Immature natural killer cell (primary cell): Measurements from ENCODE around the gene AFAP1L1. TPM values are rescaled to one million over a fixed set of nuclear protein-coding genes. Genes with fewer than 3 reads are reported as not detected.

Experiments used
- DNase-seq, 3 donors: peaks; one replicate each; pipeline ENCODE4 v3.0.0; 2022; ENCODE audit warnings: mixed read lengths in 1 of 3
- H3K27ac Mint-ChIP-seq, 6 donors: one replicate each; pipeline ENCODE4 v1.8.0; 2020; ENCODE audit warnings: mixed read lengths in 6 of 6, mild to moderate bottlenecking in 5 of 6, inconsistent platforms in 4 of 6, moderate library complexity in 3 of 6
- H3K27me3 Mint-ChIP-seq, 3 donors: one replicate each; pipeline ENCODE4 v1.8.0; 2020 to 2021; ENCODE audit warnings: low read depth in 3 of 3, mild to moderate bottlenecking in 3 of 3, mixed read lengths in 3 of 3, moderate library complexity in 3 of 3, inconsistent platforms in 1 of 3
- H3K36me3 Mint-ChIP-seq, 3 donors: one replicate each; pipeline ENCODE4 v1.8.0; 2020; ENCODE audit warnings: mixed read lengths in 3 of 3, inconsistent platforms in 2 of 3, mild to moderate bottlenecking in 2 of 3
- H3K4me1 Mint-ChIP-seq, 2 donors: one replicate each; pipeline ENCODE4 v1.8.0; 2020; ENCODE audit warnings: inconsistent platforms in 2 of 2, mild to moderate bottlenecking in 2 of 2, mixed read lengths in 2 of 2, moderate library complexity in 1 of 2
- H3K4me3 Mint-ChIP-seq, 5 donors: one replicate each; pipeline ENCODE4 v1.8.0; 2020; ENCODE audit warnings: mild to moderate bottlenecking in 5 of 5, mixed read lengths in 5 of 5, inconsistent platforms in 3 of 5, moderate library complexity in 3 of 5
- H3K9me3 Mint-ChIP-seq, 6 donors: one replicate each; pipeline ENCODE4 v1.8.0; 2020; ENCODE audit warnings: mild to moderate bottlenecking in 6 of 6, mixed read lengths in 6 of 6, inconsistent platforms in 4 of 6, moderate library complexity in 3 of 6
- polyA plus RNA-seq, 3 donors: library from polyadenylated mRNA; unstranded; fragments of 300-500 nt; fragmentation: Illumina TruSeq; gene quantifications; one replicate each; pipeline ENCODE4 v1.2.3, GENCODE V29; 2021

Gene AFAP1L1
- polyA plus RNA-seq, 3 donors from 2014 or later: 0.28 to 0.83 TPM; not detected in 1

DNA sequence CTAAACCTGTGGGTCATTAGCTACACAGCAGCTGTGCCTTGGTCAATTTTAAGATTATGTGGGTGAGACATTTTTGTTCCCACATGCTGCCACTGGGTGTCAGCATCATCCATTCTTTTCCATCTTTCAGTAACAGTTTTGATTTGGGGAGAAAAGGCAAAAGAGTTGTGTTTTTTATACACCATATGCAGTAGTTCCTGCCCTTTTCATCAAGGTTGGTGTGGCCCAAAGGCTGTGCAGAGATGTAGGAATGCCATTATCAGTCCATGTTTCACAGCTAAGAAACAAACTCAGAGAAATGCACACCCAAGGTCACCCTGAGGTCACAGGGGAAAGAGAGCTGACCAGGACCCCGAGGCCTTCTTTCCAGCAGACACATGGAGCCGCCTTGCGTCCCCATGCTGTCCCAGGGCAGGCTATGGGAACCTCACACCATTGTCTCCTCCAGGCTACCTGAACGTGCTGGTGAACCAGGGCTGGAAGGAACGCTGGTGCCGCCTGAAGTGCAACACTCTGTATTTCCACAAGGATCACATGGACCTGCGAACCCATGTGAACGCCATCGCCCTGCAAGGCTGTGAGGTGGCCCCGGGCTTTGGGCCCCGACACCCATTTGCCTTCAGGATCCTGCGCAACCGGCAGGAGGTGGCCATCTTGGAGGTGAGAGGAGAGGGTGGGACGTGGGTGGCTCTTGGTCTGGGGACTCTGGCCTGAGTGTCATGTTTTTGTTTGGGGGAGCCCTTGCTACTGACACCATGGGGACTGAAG, 45.8 kb downstream of the AFAP1L1 start:
- Mint-ChIP-seq H3K9me3 (no peaks in the 10 kb centered on the region), H3K4me1 (no peaks in the 10 kb centered on the region), H3K36me3 (no peaks in the 10 kb centered on the region), H3K27me3 (peaks cover 0 to 3% (median 1%) of the 10 kb centered on the region in 3 donors), H3K4me3 (no peak overlapping the region), H3K27ac (no peak overlapping the region)
- peak; percentile 34 to 44 (median 38) for DNase-seq

DNA sequence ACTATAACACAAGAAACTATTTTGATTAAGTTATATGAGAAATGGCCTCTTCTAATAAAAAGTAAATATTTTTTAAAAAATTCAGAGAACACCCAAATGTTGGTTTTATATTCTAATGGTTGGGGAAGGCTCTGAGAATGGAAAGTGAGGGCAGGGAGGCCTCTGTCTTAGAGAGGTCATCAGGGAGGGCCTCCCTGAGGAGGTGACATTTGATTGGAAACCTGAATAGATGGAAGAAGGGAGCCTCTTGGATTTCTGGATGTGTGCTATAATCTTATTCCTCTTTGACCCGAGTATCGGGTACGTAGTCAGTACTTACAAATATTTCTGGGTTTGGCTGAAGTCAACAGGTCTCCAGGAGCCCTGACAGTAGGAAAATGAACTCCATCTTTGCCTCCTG, 47.5 kb downstream of the AFAP1L1 start:
- H3K4me3 Mint-ChIP-seq: no peak overlapping the region
- H3K9me3 Mint-ChIP-seq: no peaks in the 10 kb centered on the region
- H3K27me3 Mint-ChIP-seq: peaks cover 0 to 2% (median 0%) of the 10 kb centered on the region in 3 donors
- no peaks in the 10 kb centered on the region for H3K4me1 Mint-ChIP-seq
- no peak overlapping the region for H3K27ac Mint-ChIP-seq
- H3K36me3 Mint-ChIP-seq: no peaks in the 10 kb centered on the region
- DNase-seq: no peak

DNA sequence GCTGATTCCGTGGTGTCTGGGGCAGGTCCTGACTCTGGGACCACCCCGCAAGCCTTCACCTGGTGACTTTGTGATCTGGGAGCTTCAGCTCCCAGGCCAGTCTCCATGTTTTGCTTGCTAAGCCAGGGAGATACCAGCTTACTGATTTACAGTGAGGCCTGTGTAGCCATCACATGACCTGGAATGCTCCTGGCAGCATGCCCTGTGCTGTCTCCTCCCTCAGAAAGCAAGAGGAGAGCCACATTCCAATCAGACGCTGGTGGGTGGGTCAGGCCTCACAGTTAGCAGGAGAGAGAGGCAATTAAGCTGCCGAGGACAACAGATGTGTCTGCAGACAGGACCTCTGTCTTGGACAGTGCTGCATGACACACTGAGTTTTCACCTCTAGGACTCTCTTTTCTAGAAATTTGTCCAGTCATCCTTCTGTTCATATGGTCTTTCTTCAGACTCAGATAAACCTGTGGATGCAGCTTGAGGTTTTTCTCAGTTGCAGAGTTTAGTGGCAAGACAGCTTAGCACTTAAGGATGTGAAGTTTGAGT, 49.2 kb downstream of the AFAP1L1 start:
- Mint-ChIP-seq H3K27me3 (peaks cover 0 to 2% (median 0%) of the 10 kb centered on the region in 3 donors), H3K4me3 (no peak overlapping the region), H3K36me3 (no peaks in the 10 kb centered on the region), H3K27ac (no peak overlapping the region), H3K4me1 (no peaks in the 10 kb centered on the region), H3K9me3 (no peaks in the 10 kb centered on the region)
- no peak for DNase-seq

DNA sequence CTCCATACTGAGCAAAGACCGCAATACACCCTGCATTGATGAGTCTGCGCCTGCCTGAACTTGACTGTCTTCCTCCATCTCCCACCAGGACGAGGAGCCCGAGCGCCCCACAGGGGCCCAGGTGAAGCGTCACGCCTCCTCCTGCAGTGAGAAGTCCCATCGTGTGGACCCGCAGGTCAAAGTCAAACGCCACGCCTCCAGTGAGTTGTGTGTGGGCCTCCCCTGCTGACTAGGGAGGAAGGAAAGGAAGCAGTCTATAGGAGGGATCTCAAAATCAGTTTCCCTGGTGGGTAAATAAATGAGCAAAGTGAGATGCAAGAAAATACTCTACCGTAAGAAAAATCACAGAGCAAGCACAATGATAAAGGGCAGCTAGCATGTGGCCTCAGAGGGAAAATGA, 50.9 kb downstream of the AFAP1L1 start:
- no peaks in the 10 kb centered on the region for H3K36me3 Mint-ChIP-seq
- no peak overlapping the region for H3K4me3 Mint-ChIP-seq
- no peak for DNase-seq
- no peak overlapping the region for H3K27ac Mint-ChIP-seq
- H3K9me3 Mint-ChIP-seq: no peaks in the 10 kb centered on the region
- peaks cover 0 to 2% (median 0%) of the 10 kb centered on the region in 3 donors for H3K27me3 Mint-ChIP-seq
- no peaks in the 10 kb centered on the region for H3K4me1 Mint-ChIP-seq

DNA sequence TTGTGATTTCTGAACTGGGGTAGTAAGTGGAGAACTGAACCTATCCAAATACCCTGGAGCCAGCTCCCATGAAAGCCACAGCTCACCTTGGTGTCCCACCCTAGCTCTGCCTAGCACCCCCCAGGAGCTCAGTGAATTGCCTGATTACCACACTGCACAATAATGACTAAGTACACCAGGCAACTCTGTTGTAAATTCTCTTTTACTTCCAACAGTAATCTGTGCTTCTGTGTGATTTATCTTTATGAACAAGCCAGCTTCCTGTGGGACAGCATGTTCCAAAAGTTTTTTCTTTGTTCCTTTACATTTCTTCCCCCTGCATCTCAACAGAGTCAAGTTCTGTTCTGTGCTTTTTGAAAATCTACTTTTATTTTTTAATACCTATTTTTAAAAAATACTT, 51.6 kb downstream of the AFAP1L1 start:
- no peak for DNase-seq
- no peaks in the 10 kb centered on the region for H3K36me3 Mint-ChIP-seq
- no peak overlapping the region for H3K4me3 Mint-ChIP-seq
- H3K9me3 Mint-ChIP-seq: no peaks in the 10 kb centered on the region
- no peak overlapping the region for H3K27ac Mint-ChIP-seq
- H3K4me1 Mint-ChIP-seq: no peaks in the 10 kb centered on the region
- peaks cover 0 to 2% (median 0%) of the 10 kb centered on the region in 3 donors for H3K27me3 Mint-ChIP-seq

DNA sequence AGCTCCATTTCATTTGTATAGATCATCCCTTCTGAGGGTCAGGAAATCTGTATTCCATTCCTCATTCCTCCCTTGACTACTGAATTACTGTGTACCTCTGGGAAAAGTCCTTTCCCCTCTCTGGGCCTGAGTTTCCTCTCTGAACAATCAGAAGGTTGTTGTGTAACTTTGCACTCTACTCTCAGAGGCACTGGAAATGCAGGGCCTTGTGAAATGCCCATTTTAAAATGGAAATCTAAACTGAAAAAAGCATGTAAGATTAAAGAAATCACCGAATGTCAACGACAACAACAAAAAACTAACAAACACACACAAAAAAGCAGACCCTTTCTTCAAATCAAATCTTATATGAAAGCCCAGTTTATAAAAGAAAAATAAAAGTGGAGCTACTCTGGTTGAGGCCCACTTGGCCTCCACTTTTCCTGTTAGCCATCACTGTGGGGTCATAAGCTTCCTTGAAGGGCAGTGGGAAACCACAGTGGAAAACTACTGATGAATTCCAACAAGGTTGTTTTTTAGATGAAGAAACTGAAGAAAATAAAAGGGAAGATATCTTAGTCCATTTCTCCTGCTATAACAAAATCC, 52.1 kb downstream of the AFAP1L1 start:
- Mint-ChIP-seq H3K4me3 (no peak overlapping the region), H3K27ac (no peak overlapping the region)

DNA sequence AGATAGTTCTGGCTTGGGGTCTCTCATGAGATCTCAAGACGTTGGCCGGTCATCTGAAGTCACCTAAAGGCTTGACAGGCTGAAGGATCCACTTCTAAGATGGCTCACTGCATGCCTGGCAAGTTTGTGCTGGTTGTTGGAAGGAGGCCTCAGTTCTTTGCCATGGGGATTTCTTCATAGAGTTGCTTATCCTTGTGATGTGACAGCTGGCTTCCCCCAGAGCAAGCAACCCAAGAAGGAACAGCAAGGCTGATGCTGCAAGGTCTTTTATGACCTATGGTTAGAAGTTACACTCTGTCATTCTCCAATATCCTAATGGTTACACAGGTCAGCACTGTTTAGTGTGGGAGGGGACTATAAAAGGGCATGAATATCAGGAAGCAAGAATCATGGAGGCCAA, 53.0 kb downstream of the AFAP1L1 start:
- no peaks in the 10 kb centered on the region for H3K4me1 Mint-ChIP-seq
- H3K4me3 Mint-ChIP-seq: no peak overlapping the region
- no peak overlapping the region for H3K27ac Mint-ChIP-seq
- H3K36me3 Mint-ChIP-seq: no peaks in the 10 kb centered on the region
- no peak for DNase-seq
- peaks cover 0 to 5% (median 2%) of the 10 kb centered on the region in 3 donors for H3K27me3 Mint-ChIP-seq
- no peaks in the 10 kb centered on the region for H3K9me3 Mint-ChIP-seq

More for the DNA sequence above, 52.1 kb downstream of the AFAP1L1 start:
- H3K9me3 Mint-ChIP-seq: no peaks in the 10 kb centered on the region
- no peaks in the 10 kb centered on the region for H3K36me3 Mint-ChIP-seq
- H3K27me3 Mint-ChIP-seq: peaks cover 0 to 2% (median 0%) of the 10 kb centered on the region in 3 donors
- no peak for DNase-seq
- no peaks in the 10 kb centered on the region for H3K4me1 Mint-ChIP-seq

DNA sequence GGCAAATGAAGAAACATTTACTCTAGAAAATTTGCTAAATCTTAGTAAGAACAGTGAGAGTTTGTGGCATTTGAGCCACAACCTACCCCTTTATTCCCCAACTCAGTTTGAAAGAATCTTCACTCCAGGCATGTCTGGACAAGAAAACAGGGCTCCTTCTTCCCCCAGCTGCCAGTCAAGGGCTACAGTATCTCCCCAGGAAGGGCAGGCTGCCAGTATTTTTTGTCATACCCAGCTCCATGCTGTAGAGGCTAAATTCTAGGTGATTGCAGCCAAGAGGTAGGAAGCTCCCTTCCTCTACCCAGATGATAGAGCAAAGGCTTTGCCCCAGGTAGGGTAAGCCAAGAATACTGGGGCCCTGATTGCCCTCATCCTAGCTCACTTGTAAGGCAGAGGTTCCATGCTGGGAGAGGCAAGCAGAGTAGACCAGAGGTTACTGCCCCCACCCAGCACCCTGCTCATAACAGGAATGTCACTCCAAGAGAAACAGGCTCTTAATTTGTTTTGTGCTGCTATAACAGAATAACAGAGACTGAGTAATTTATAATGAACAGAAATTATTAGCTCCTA, 53.6 kb downstream of the AFAP1L1 start:
- no peaks in the 10 kb centered on the region for H3K36me3 Mint-ChIP-seq
- H3K27me3 Mint-ChIP-seq: peaks cover 0 to 5% (median 2%) of the 10 kb centered on the region in 3 donors
- no peaks in the 10 kb centered on the region for H3K4me1 Mint-ChIP-seq
- H3K9me3 Mint-ChIP-seq: no peaks in the 10 kb centered on the region
- H3K27ac Mint-ChIP-seq: no peak overlapping the region
- no peak for DNase-seq
- H3K4me3 Mint-ChIP-seq: no peak overlapping the region

DNA sequence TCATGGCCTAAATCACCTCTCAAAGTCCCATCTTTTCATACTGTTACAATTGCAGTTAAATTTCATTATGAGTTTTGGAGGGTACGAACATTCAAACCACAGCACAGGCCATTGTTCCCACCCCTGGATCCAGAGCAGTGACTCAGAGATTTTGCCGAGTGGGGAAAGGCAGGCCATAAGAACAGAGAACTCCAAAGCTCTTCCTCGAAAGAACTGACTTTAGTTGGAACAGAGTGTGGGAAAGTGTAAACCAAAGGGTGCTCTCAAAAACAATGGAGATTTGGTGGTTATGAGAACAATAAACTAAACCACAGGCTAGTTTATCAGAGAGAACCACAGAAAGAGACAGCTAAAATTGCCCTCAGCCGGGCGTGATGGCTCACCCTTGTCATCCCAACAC, 54.2 kb downstream of the AFAP1L1 start:
- Mint-ChIP-seq H3K4me1 (no peaks in the 10 kb centered on the region), H3K27me3 (peaks cover 0 to 5% (median 2%) of the 10 kb centered on the region in 3 donors), H3K36me3 (no peaks in the 10 kb centered on the region)

DNA sequence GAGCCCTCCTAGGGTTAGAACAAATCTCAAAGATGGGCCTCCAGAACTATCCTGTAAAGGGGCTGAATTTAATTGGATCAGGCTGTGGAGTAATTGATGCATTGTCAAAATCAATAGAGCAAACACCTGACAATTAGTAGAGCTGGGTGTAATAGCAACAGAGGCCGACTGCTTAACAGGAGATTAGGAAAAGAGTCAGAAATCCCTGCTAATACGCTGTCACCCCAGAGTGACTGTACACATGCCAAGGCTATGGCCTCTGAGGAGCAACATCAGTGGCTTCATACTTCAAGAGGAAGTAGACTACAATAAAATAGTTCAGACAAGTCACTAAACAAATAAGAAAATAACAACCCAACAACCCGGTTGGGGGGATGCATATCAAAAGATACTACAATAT, 55.0 kb downstream of the AFAP1L1 start:
- H3K9me3 Mint-ChIP-seq: no peaks in the 10 kb centered on the region
- peaks cover 1 to 3% (median 2%) of the 10 kb centered on the region in 3 donors for H3K27me3 Mint-ChIP-seq
- H3K27ac Mint-ChIP-seq: no peak overlapping the region
- no peak overlapping the region for H3K4me3 Mint-ChIP-seq
- no peaks in the 10 kb centered on the region for H3K4me1 Mint-ChIP-seq
- H3K36me3 Mint-ChIP-seq: no peaks in the 10 kb centered on the region
- DNase-seq: no peak

More for the DNA sequence above, 54.2 kb downstream of the AFAP1L1 start:
- no peak overlapping the region for H3K4me3 Mint-ChIP-seq
- no peaks in the 10 kb centered on the region for H3K9me3 Mint-ChIP-seq
- DNase-seq: no peak
- no peak overlapping the region for H3K27ac Mint-ChIP-seq

DNA sequence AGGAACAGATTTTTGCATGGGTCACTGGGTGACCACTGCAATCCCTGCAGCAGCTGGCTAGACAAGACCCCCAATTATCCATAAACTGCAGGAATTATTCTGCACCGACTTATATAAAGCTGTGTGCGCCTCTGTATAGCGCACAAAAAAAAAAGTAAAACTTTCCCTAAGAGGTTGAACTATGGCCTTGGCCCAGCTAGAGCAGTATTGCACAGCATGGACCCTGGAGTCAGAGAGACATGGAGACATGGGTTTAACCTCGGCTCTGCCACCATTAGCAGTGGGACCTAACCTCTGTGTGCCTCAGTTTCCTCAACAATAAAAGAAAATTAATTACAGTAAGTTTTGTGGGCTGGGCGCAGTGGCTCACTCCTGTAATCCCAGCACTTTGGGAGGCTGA, 56.5 kb downstream of the AFAP1L1 start:
- Mint-ChIP-seq H3K27me3 (peaks cover 3 to 4% (median 3%) of the 10 kb centered on the region in 3 donors), H3K27ac (no peak overlapping the region), H3K4me1 (no peaks in the 10 kb centered on the region), H3K36me3 (no peaks in the 10 kb centered on the region), H3K4me3 (no peak overlapping the region), H3K9me3 (no peaks in the 10 kb centered on the region)
- DNase-seq: no peak

DNA sequence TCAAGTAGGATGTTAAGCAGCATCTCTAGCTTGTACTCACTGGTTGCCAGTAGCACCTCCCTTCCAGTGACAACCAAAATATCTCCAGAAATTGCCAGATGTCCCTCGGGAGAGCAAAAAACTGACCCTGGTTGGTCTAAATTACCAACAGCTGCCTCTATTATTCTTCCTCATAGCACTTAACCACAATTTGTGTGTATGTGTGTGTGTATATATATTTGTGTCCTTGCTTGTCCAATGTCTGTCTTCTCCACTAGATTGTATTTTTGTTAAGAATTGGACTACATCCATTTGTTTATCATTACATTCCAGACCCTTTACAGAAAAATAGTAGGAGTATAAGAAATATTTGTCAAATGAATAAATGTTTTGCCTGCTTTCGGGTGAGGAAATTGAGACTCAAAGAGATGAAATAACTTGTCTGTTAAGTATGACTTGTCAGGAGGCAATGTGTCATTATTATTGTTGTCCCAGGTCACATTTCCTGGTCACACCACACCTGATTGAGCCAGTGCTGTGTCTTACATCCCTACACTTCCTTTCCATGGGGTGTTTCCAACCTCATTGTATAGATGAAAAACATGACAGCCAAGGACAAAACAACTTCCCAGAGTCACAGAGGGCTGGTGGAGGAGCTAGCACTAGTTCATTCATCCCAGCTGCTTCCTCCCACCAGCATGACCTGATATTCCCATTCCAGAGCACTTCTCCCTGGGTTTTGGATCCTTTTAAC, 62.2 kb downstream of the AFAP1L1 start:
- Mint-ChIP-seq H3K36me3 (peaks cover 0 to 4% (median 0%) of the 10 kb centered on the region in 3 donors), H3K27ac (no peak overlapping the region), H3K4me3 (no peak overlapping the region), H3K27me3 (peaks cover 3% of the 10 kb centered on the region in 3 donors), H3K9me3 (no peaks in the 10 kb centered on the region), H3K4me1 (no peaks in the 10 kb centered on the region)
- no peak for DNase-seq

DNA sequence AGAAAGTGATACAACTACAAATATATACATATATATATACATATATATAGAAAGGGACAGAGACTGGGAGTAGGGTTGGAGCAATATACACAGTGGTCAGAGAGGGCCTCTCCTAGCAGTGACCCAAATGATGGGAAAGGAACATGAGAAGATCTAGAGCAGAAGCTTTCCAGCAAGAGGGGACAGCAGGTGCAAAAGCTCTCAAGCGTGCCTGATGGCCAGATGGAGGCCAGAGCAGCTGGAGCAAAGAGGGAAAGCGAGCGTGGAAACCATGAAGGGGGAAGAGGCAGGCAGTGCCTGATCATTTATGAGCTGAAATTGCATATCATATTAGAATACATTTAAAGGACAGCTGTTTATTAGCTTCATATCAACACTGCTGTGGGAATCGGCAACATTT, 66.1 kb downstream of the AFAP1L1 start:
- Mint-ChIP-seq H3K27me3 (no peaks in the 10 kb centered on the region), H3K4me3 (no peak overlapping the region), H3K4me1 (no peaks in the 10 kb centered on the region), H3K36me3 (peaks cover 0 to 4% (median 0%) of the 10 kb centered on the region in 3 donors), H3K27ac (no peak overlapping the region), H3K9me3 (no peaks in the 10 kb centered on the region)
- DNase-seq: no peak

DNA sequence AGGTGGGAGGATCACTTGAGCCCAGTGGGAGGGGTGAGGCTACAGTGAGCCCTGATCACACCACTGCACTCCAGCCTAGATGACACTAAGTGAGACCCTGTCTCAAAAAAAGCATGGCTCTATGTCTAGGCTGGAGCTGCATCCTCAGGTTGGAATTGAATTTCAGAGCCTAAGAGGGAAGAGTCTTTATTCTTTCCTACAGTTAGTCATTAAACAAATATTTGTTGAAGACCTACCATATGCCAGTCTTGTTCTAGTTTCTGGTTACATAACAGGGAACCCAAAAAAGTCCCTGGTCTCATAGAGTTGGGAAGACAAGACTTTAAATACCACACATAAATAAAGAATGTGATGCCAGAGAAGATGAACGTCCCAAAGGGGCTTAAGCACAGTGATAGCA, 66.7 kb downstream of the AFAP1L1 start:
- no peak for DNase-seq
- H3K4me3 Mint-ChIP-seq: no peak overlapping the region
- H3K36me3 Mint-ChIP-seq: peaks cover 0 to 4% (median 0%) of the 10 kb centered on the region in 3 donors
- H3K27me3 Mint-ChIP-seq: no peaks in the 10 kb centered on the region
- no peak overlapping the region for H3K27ac Mint-ChIP-seq
- no peaks in the 10 kb centered on the region for H3K4me1 Mint-ChIP-seq
- no peaks in the 10 kb centered on the region for H3K9me3 Mint-ChIP-seq
